Osteoblast (primary cell): ENCODE results near the gene GNLY. TPM values are rescaled to one million over a fixed set of nuclear protein-coding genes. Genes with fewer than 3 reads are reported as not detected.

Experiments
- DNase-seq: peaks from one replicate; pipeline ENCODE4 v3.0.0; 2011; ENCODE audit warnings: low spot score, mixed read lengths; ENCODE audit not compliant: insufficient read length; ENCODE audit errors: missing footprints
- H2AFZ ChIP-seq: 2 replicates; pipeline ENCODE4 v1.6.0; 2011; ENCODE audit warnings: mild to moderate bottlenecking, low read length
- H3K27ac ChIP-seq: 2 replicates; pipeline ENCODE4 v1.5.1; 2011; ENCODE audit warnings: mild to moderate bottlenecking, low read depth, low read length, moderate library complexity
- H3K27me3 ChIP-seq: 2 replicates; pipeline ENCODE4 v1.6.0; 2012; ENCODE audit warnings: mild to moderate bottlenecking, control low read depth, inconsistent platforms, low read length, moderate library complexity; ENCODE audit not compliant: insufficient read depth
- H3K36me3 ChIP-seq: 2 replicates; pipeline ENCODE4 v1.5.1; 2011; ENCODE audit warnings: mild to moderate bottlenecking, low read length, control low read depth, moderate library complexity; ENCODE audit not compliant: insufficient read depth
- H3K4me1 ChIP-seq: 2 replicates; pipeline ENCODE4 v1.5.1; 2011; ENCODE audit warnings: mild to moderate bottlenecking, low read length, control low read depth, moderate library complexity; ENCODE audit not compliant: insufficient read depth
- H3K4me2 ChIP-seq: 2 replicates; pipeline ENCODE4 v1.6.0; 2011; ENCODE audit warnings: mild to moderate bottlenecking, low read length; ENCODE audit not compliant: insufficient read depth
- H3K4me3 ChIP-seq: fragments of 200-600 bp; sonication (generic); 3 replicates; pipeline ENCODE4 v1.5.1; 2012; ENCODE audit warnings: mild to moderate bottlenecking, low read length, inconsistent platforms; ENCODE audit not compliant: insufficient read depth
- H3K79me2 ChIP-seq: 2 replicates; pipeline ENCODE4 v1.6.0; 2012; ENCODE audit warnings: mild to moderate bottlenecking, low read length, control low read depth, inconsistent platforms; ENCODE audit not compliant: insufficient read depth
- H3K9me3 ChIP-seq: 2 replicates; pipeline ENCODE4 v1.5.1; 2011; ENCODE audit warnings: low read depth, low read length, control low read depth
- H4K20me1 ChIP-seq: 2 replicates; pipeline ENCODE4 v1.6.0; 2012; ENCODE audit warnings: mild to moderate bottlenecking, low read length, control low read depth; ENCODE audit not compliant: insufficient read depth
- CTCF ChIP-seq: IDR thresholded peaks from 2 replicates; pipeline ENCODE4 v1.5.1; 2011; ENCODE audit warnings: mild to moderate bottlenecking, low read depth, low read length, moderate library complexity; ENCODE audit errors: extremely low read depth
- total RNA-seq: library from RNA; depleted of rRNA; stranded (reverse); fragments of >200 nt; gene quantifications from 2 replicates; pipeline ENCODE4 v1.2.3, GENCODE V29; 2012

GNLY gene
- total RNA-seq, 1 donor, result not detected

GRCh38 chr2:85716346-85716914 is 22.3 kb downstream of the GNLY start:
- DNase-seq, result no peak
- Histone ChIP-seq H3K79me2 (no peaks in the 10 kb centered on the region), H4K20me1 (no peaks in the 10 kb centered on the region), H3K36me3 (no peaks in the 10 kb centered on the region), H3K4me2 (no peak overlapping the region), H3K4me1 (peaks cover 14% of the 10 kb centered on the region), H3K9me3 (no peaks in the 10 kb centered on the region), H2AFZ (no peak overlapping the region), H3K27ac (no peak overlapping the region), H3K27me3 (peaks cover 8% of the 10 kb centered on the region), H3K4me3 (no peak overlapping the region)
- no peak for TF ChIP-seq CTCF

GRCh38 chr2:85717308-85718008 is 23.3 kb downstream of the GNLY start:
- no peak overlapping the region for H3K4me3 ChIP-seq
- no peaks in the 10 kb centered on the region for H3K36me3 ChIP-seq
- TF ChIP-seq CTCF, result no peak
- no peak for DNase-seq
- no peak overlapping the region for H2AFZ ChIP-seq
- H3K27ac ChIP-seq, result no peak overlapping the region
- no peaks in the 10 kb centered on the region for H4K20me1 ChIP-seq
- H3K27me3 ChIP-seq, result peaks cover 8% of the 10 kb centered on the region
- H3K9me3 ChIP-seq, result no peaks in the 10 kb centered on the region
- H3K4me2 ChIP-seq, result no peak overlapping the region
- H3K4me1 ChIP-seq, result peaks cover 13% of the 10 kb centered on the region
- no peaks in the 10 kb centered on the region for H3K79me2 ChIP-seq

- Histone ChIP-seq H2AFZ (no peak overlapping the region), H4K20me1 (no peaks in the 10 kb centered on the region), H3K27ac (no peak overlapping the region), H3K79me2 (no peaks in the 10 kb centered on the region), H3K4me3 (no peak overlapping the region), H3K36me3 (no peaks in the 10 kb centered on the region), H3K4me1 (peaks cover 8% of the 10 kb centered on the region), H3K4me2 (no peak overlapping the region), H3K9me3 (no peaks in the 10 kb centered on the region), H3K27me3 (peaks cover 8% of the 10 kb centered on the region)
- peak; percentile 11 for TF ChIP-seq CTCF
- DNase-seq, result no peak
Measured at GRCh38 chr2:85718009-85718391, 23.8 kb downstream of the GNLY start.

- TF ChIP-seq CTCF, result no peak
- H3K4me2 ChIP-seq, result no peak overlapping the region
- H3K9me3 ChIP-seq, result no peaks in the 10 kb centered on the region
- H3K36me3 ChIP-seq, result no peaks in the 10 kb centered on the region
- H3K79me2 ChIP-seq, result no peaks in the 10 kb centered on the region
- H3K4me3 ChIP-seq, result no peak overlapping the region
- DNase-seq, result no peak
- no peak overlapping the region for H3K27ac ChIP-seq
- H3K27me3 ChIP-seq, result peaks cover 8% of the 10 kb centered on the region
- peaks cover 3% of the 10 kb centered on the region for H3K4me1 ChIP-seq
- H2AFZ ChIP-seq, result no peak overlapping the region
- H4K20me1 ChIP-seq, result no peaks in the 10 kb centered on the region
Measured at GRCh38 chr2:85718885-85719492, 24.8 kb downstream of the GNLY start.
